ENCODE measurements around the gene KIAA0586.

GRCh38 chr14:58395562-58395811 is 32.0 kb upstream of the KIAA0586 start:
- TF ChIP-seq TCF4 (CRISPR knock-in tag; IDR thresholded peaks at IDR 0.05; ENCODE audit: borderline replicate concordance) (no peak), TOX (CRISPR knock-in tag; IDR thresholded peaks at IDR 0.05; ENCODE audit: borderline replicate concordance) (no peak), ZNF565 (CRISPR knock-in tag; conservative IDR thresholded peaks at IDR 0.05; ENCODE audit: low read depth) (no peak), CSDC2 (CRISPR knock-in tag; IDR thresholded peaks at IDR 0.05) (no peak)

Measured in SK-N-SH treated with all-trans-retinoic acid at 6 μM for 48 hours (cell line).